HL-60 (cell line): ENCODE results near the gene FASN.

ENCODE experiments used
- DNase-seq, 2 experiments: peaks; one replicate each; pipeline ENCODE4 v3.0.0-alpha.2; 2010 to 2020; ENCODE audit warnings: low read depth in 1 of 2, low spot score in 1 of 2
- H3K27ac ChIP-seq: fragments of 250-450 bp; sonication (Bioruptor Pico); replicated peaks from 2 replicates; pipeline ENCODE4 v1.5.1; 2020; ENCODE audit warnings: mild to moderate bottlenecking, moderate library complexity
- H3K27me3 ChIP-seq: fragments of 250-450 bp; sonication (Bioruptor Pico); 2 replicates; pipeline ENCODE4 v1.5.1; 2021; ENCODE audit warnings: mild to moderate bottlenecking, moderate library complexity; ENCODE audit not compliant: insufficient read depth, poor library complexity, severe bottlenecking
- H3K4me3 ChIP-seq: replicated peaks from 2 replicates; pipeline ENCODE4 v1.5.1; 2011; ENCODE audit warnings: mild to moderate bottlenecking, control low read depth, low read length; ENCODE audit not compliant: insufficient read depth
- CTCF ChIP-seq: IDR thresholded peaks from one replicate; pipeline ENCODE4 v1.5.1; 2011; ENCODE audit warnings: low read length, control low read depth, inconsistent platforms; ENCODE audit not compliant: insufficient read depth
- GABPA ChIP-seq: IDR thresholded peaks from 2 replicates; pipeline ENCODE4 v1.6.1; 2012; ENCODE audit warnings: low read depth
- POLR2AphosphoS5 ChIP-seq: IDR thresholded peaks from 2 replicates; pipeline ENCODE4 v1.6.1; 2012; ENCODE audit warnings: low read depth
- REST ChIP-seq: IDR thresholded peaks from 2 replicates; pipeline ENCODE4 v1.6.1; 2012; ENCODE audit warnings: low read depth; ENCODE audit not compliant: insufficient replicate concordance
- SPI1 ChIP-seq: IDR thresholded peaks from 2 replicates; pipeline ENCODE4 v1.6.1; 2012; ENCODE audit warnings: low read depth, mild to moderate bottlenecking, borderline replicate concordance

FASN gene

GRCh38 chr17:82113422-82113821 is 15.4 kb upstream of the FASN start:
- Histone ChIP-seq H3K27ac (peak overlapping the region; percentile 46), H3K27me3 (no peaks in the 10 kb centered on the region), H3K4me3 (no peak overlapping the region)
- TF ChIP-seq POLR2AphosphoS5 (no peak), SPI1 (no peak), GABPA (no peak), REST (no peak), CTCF (no peak)
- no peak for DNase-seq

- no peaks in the 10 kb centered on the region for H3K27me3 ChIP-seq
- no peak for TF ChIP-seq CTCF
- no peak for TF ChIP-seq REST
- H3K27ac ChIP-seq: peak overlapping the region; percentile 46
- no peak overlapping the region for H3K4me3 ChIP-seq
- DNase-seq: no peak
Observed at GRCh38 chr17:82112914-82113311, 14.9 kb upstream of the FASN start.

GRCh38 chr17:82112181-82112913 is 14.3 kb upstream of the FASN start:
- H3K4me3 ChIP-seq: no peak overlapping the region
- H3K27ac ChIP-seq: peak overlapping the region; percentile 46; the same call in 1 of the 2 replicates
- no peaks in the 10 kb centered on the region for H3K27me3 ChIP-seq
- no peak for DNase-seq
- TF ChIP-seq GABPA (no peak), CTCF (no peak), REST (no peak), POLR2AphosphoS5 (no peak), SPI1 (no peak)
